Trophoblast cell (in vitro differentiated cells and primary cell): ENCODE data around the gene SRSF2.
A peak's percentile ranks its signal among the peaks of the same experiment; 100 is the strongest.

Experiments
- DNase-seq, 2 donors: peaks; one replicate each; pipeline ENCODE4 v3.0.0-alpha.2; 2016
- H2AFZ ChIP-seq: 2 replicates; pipeline ENCODE4 v1.6.1; 2013; ENCODE audit warnings: low read length, moderate library complexity, mild to moderate bottlenecking; ENCODE audit not compliant: insufficient read depth, poor library complexity
- H2AK5ac ChIP-seq: 2 replicates; pipeline ENCODE4 v1.6.1; 2013; ENCODE audit warnings: mild to moderate bottlenecking, low read length
- H2BK120ac ChIP-seq: 2 replicates; pipeline ENCODE4 v1.6.1; 2013; ENCODE audit warnings: low read length, mild to moderate bottlenecking, moderate library complexity; ENCODE audit not compliant: insufficient read depth, poor library complexity
- H2BK12ac ChIP-seq: 2 replicates; pipeline ENCODE4 v1.6.1; 2013; ENCODE audit warnings: mild to moderate bottlenecking, low read length, moderate library complexity
- H2BK5ac ChIP-seq: 2 replicates; pipeline ENCODE4 v1.6.1; 2013; ENCODE audit warnings: low read length, low read depth, moderate library complexity, mild to moderate bottlenecking; ENCODE audit not compliant: poor library complexity
- H3K14ac ChIP-seq: 2 replicates; pipeline ENCODE4 v1.6.1; 2013; ENCODE audit warnings: mild to moderate bottlenecking, low read length
- H3K18ac ChIP-seq: 2 replicates; pipeline ENCODE4 v1.6.1; 2013; ENCODE audit warnings: mild to moderate bottlenecking, low read length
- H3K23ac ChIP-seq: 2 replicates; pipeline ENCODE4 v1.6.1; 2013; ENCODE audit warnings: low read length
- H3K27ac ChIP-seq: 2 replicates; pipeline ENCODE4 v1.5.1; 2013; ENCODE audit warnings: low read depth, mild to moderate bottlenecking, inconsistent platforms, low read length, moderate library complexity
- H3K27me3 ChIP-seq: 2 replicates; pipeline ENCODE4 v1.6.1; 2013; ENCODE audit warnings: inconsistent platforms, mild to moderate bottlenecking, low read length, moderate library complexity; ENCODE audit not compliant: insufficient read depth
- H3K36me3 ChIP-seq, 2 experiments: 1 replicate in 1 of 2; 2 replicates in 1 of 2; pipeline ENCODE4 v1.6.1; 2013; ENCODE audit warnings: low read length in 2 of 2, mild to moderate bottlenecking in 2 of 2, moderate library complexity in 1 of 2; ENCODE audit not compliant: insufficient read depth in 2 of 2, control insufficient read depth in 1 of 2
- H3K4ac ChIP-seq: 2 replicates; pipeline ENCODE4 v1.6.1; 2013; ENCODE audit warnings: low read depth, mild to moderate bottlenecking, low read length, moderate library complexity
- H3K4me1 ChIP-seq, 2 experiments: 1 replicate in 1 of 2; 2 replicates in 1 of 2; pipeline ENCODE4 v1.6.1; 2013; ENCODE audit warnings: low read length in 2 of 2, mild to moderate bottlenecking in 2 of 2, moderate library complexity in 1 of 2; ENCODE audit not compliant: insufficient read depth in 2 of 2, control insufficient read depth in 1 of 2
- H3K4me2 ChIP-seq: 2 replicates; pipeline ENCODE4 v1.6.1; 2013; ENCODE audit warnings: inconsistent platforms, mild to moderate bottlenecking, low read length, moderate library complexity
- H3K4me3 ChIP-seq: 2 replicates; pipeline ENCODE4 v1.5.1; 2013; ENCODE audit warnings: mild to moderate bottlenecking, low read depth, low read length, inconsistent platforms
- H3K79me1 ChIP-seq: one replicate; pipeline ENCODE4 v1.6.1; 2013; ENCODE audit warnings: low read length
- H3K79me2 ChIP-seq: 2 replicates; pipeline ENCODE4 v1.6.1; 2013; ENCODE audit warnings: low read length, mild to moderate bottlenecking; ENCODE audit not compliant: control insufficient read depth, insufficient read depth, poor library complexity
- H3K9ac ChIP-seq: 2 replicates; pipeline ENCODE4 v1.6.1; 2013; ENCODE audit warnings: mild to moderate bottlenecking, low read length
- H3K9me3 ChIP-seq: 2 replicates; pipeline ENCODE4 v1.6.1; 2013; ENCODE audit warnings: low read depth, mild to moderate bottlenecking, control low read depth, inconsistent platforms, low read length; ENCODE audit not compliant: insufficient read depth
- H4K12ac ChIP-seq: 2 replicates; pipeline ENCODE4 v1.6.1; 2013; ENCODE audit warnings: low read depth, mild to moderate bottlenecking, low read length, moderate library complexity
- H4K8ac ChIP-seq: 2 replicates; pipeline ENCODE4 v1.6.1; 2013; ENCODE audit warnings: low read depth, mild to moderate bottlenecking, low read length, moderate library complexity
- H4K91ac ChIP-seq: one replicate; pipeline ENCODE4 v1.6.1; 2013; ENCODE audit warnings: low read depth, mild to moderate bottlenecking, low read length, moderate library complexity
- WGBS: extraction: QIAGEN DNeasy Blood & Tissue Kit; methylation state at CpG from one replicate; pipeline ENCODE4 v1.1.7; 2013; ENCODE audit warnings: missing lambda C conversion rate; ENCODE audit not compliant: insufficient read length, insufficient coverage; ENCODE audit errors: extremely low coverage; 5-methylcytosine and 5-hydroxymethylcytosine counted together

The SRSF2 gene

DNA sequence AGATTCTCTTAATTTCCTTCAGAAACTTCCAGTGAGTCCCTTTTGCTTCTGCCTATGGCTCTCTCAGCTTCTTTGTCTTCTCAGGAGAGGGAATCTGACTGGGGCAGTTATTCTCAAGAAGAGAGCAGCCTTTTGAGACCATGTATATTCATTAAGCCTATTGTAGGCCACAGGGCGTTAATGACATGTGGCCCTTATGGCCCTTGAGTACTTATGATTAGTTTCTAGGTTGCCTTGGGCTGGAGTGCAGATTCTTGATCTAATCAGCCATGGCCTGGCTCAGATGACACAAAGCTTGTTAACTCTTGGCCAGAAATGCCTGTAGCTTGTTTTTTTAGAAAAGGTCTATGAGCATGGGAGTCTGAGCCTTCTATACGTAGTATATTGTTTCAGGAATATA is 18.2 kb upstream of the SRSF2 start:
- Histone ChIP-seq H3K9ac (no peak overlapping the region), H4K12ac (no peak overlapping the region), H3K14ac (no peak overlapping the region), H3K4ac (no peak overlapping the region), H3K36me3 (peaks cover 7% of the 10 kb centered on the region in 2 experiments), H3K18ac (no peak overlapping the region), H3K23ac (no peak overlapping the region), H3K9me3 (no peaks in the 10 kb centered on the region), H3K79me1 (no peaks in the 10 kb centered on the region), H3K27me3 (no peaks in the 10 kb centered on the region), H4K91ac (no peak overlapping the region), H3K4me2 (no peak overlapping the region), H2AK5ac (no peak overlapping the region), H3K27ac (no peak overlapping the region), H3K4me3 (no peak overlapping the region), H3K79me2 (no peaks in the 10 kb centered on the region), H2BK120ac (no peak overlapping the region), H2AFZ (no peak overlapping the region), H3K4me1 (no peaks in the 10 kb centered on the region), H2BK5ac (no peak overlapping the region), H4K8ac (no peak overlapping the region), H2BK12ac (no peak overlapping the region)
- WGBS = no CpG with 5 or more reads among the region's 2 CpGs
- DNase-seq = peak; percentile 90 to 93

DNA sequence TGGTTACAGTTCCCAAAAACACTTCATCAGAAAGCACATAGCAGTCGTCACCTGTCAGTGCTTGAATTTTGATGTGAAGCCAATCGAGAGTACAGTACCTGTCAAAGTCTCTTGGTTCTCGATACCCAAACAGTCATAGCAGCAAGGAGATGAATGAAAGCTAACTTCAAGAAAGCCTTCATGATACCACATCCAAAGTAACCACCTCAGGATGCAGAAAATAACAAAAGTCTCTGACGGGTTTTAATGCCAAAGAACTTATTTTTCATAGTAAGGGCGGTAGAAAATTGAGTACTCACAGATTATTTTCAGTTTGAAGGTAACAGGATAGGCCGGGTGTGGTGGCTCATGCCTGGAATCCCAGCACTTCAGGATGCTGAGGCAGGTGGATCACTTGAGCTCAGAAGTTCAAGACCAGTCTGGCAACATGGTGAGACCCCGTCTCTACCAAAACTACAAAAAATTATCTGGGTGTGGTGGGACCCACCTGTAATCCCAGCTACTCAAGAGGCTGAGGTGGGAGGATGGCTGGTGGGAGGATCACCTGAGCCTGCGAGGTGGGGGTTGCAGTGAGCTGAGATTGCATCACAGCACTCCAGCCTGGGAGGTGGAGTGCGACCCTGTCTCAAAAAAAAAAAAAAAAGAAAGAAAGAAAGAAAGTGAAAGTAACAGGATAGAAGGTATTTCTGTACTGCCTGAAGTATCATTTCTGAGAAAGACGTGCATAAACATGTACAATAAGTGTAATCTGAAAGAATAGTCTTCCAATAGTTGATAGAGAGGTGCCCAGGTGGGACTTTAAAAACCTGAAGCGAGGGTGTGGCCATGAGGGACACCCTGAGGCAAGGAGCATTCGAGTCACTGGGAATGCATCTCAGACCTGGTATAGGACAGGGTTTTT is 16.2 kb upstream of the SRSF2 start:
- H3K27me3 ChIP-seq = no peaks in the 10 kb centered on the region
- H3K23ac ChIP-seq = no peak overlapping the region
- WGBS = no CpG with 5 or more reads among the region's 12 CpGs
- H3K36me3 ChIP-seq = peaks cover 8 to 9% of the 10 kb centered on the region in 2 experiments
- no peak overlapping the region for H3K14ac ChIP-seq
- no peak overlapping the region for H3K18ac ChIP-seq
- H4K8ac ChIP-seq = no peak overlapping the region
- no peak overlapping the region for H3K27ac ChIP-seq
- H3K79me1 ChIP-seq = no peaks in the 10 kb centered on the region
- no peak overlapping the region for H3K4me2 ChIP-seq
- no peak overlapping the region for H2AFZ ChIP-seq
- H2AK5ac ChIP-seq = no peak overlapping the region
- no peak overlapping the region for H3K9ac ChIP-seq
- no peak overlapping the region for H2BK120ac ChIP-seq
- H3K4me1 ChIP-seq = no peaks in the 10 kb centered on the region
- no peak overlapping the region for H3K4ac ChIP-seq
- no peak overlapping the region for H4K91ac ChIP-seq
- H4K12ac ChIP-seq = no peak overlapping the region
- DNase-seq = peak; percentile 74 to 81
- H3K79me2 ChIP-seq = no peaks in the 10 kb centered on the region
- no peak overlapping the region for H2BK5ac ChIP-seq
- H3K4me3 ChIP-seq = no peak overlapping the region
- no peaks in the 10 kb centered on the region for H3K9me3 ChIP-seq
- H2BK12ac ChIP-seq = no peak overlapping the region

DNA sequence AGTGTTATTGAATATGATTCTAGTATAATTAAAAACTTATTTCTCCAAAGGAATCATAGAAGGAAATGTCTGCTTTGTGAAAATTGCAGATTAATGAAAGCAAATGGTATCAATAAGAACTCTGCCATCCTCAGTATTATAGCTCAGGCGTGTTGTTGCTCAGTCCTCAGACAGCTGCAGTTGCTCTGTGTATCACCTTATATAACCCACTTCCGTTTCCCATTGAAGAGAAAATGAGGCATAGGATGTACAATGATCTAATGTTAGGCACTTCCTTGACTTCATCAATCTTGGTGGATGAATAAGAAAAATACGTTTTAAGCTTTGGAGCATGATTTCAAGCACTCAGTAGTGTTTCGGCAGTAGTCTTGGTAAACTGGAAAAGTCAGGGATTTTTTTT is 14.9 kb upstream of the SRSF2 start:
- Histone ChIP-seq H4K12ac (no peak overlapping the region), H3K18ac (no peak overlapping the region)
- WGBS = no CpG with 5 or more reads among the region's 4 CpGs

DNA sequence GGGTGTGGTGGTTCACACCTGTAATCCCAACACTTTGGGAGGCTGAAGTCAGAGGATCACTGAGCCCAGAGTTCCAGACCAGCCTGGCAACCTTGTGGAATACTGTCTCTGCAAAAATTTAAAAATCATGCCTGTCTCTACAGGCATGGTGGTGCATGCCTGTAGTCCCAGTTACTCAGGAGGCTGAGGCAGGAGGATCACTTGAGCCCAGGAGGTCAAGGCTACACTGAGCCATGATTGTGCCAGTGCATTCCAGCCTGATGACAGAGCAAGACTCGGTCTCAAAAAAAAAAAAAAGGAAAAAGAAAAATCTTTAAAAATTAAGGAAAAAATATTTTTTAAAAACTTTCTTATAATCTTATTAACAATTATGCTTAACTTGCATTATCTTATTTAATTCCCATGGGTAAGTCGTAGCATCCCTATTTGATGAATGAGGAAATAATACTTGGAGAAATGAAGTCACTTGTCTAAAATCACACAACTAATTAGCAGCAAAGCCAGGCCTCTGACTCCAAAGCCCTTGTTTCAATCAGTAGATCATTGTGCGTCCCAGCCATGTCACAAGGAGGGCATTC is 14.4 kb upstream of the SRSF2 start:
- Histone ChIP-seq H3K9ac (no peak overlapping the region), H3K18ac (no peak overlapping the region), H3K27ac (no peak overlapping the region), H3K79me2 (no peaks in the 10 kb centered on the region), H3K36me3 (peaks cover 5 to 11% of the 10 kb centered on the region in 2 experiments), H3K23ac (no peak overlapping the region), H2AK5ac (no peak overlapping the region), H2BK5ac (no peak overlapping the region), H4K12ac (no peak overlapping the region), H2BK12ac (no peak overlapping the region), H2AFZ (no peak overlapping the region), H3K79me1 (no peaks in the 10 kb centered on the region), H3K9me3 (no peaks in the 10 kb centered on the region), H3K4me2 (no peak overlapping the region), H3K4ac (no peak overlapping the region), H2BK120ac (no peak overlapping the region), H4K8ac (no peak overlapping the region), H3K14ac (no peak overlapping the region), H4K91ac (no peak overlapping the region), H3K4me1 (no peaks in the 10 kb centered on the region), H3K27me3 (no peaks in the 10 kb centered on the region), H3K4me3 (no peak overlapping the region)
- WGBS = no CpG with 5 or more reads among the region's 3 CpGs
- DNase-seq = peak; percentile 27 to 59

More for the DNA sequence above, 14.9 kb upstream of the SRSF2 start:
- Histone ChIP-seq H4K91ac (no peak overlapping the region), H2BK12ac (no peak overlapping the region), H3K79me1 (no peaks in the 10 kb centered on the region), H3K4me2 (no peak overlapping the region), H3K9ac (no peak overlapping the region), H3K23ac (no peak overlapping the region), H3K14ac (no peak overlapping the region), H2BK120ac (no peak overlapping the region), H3K4me3 (no peak overlapping the region), H3K4ac (no peak overlapping the region), H2AFZ (no peak overlapping the region), H2AK5ac (no peak overlapping the region), H3K27ac (no peak overlapping the region), H3K4me1 (no peaks in the 10 kb centered on the region), H3K9me3 (no peaks in the 10 kb centered on the region), H3K36me3 (peaks cover 6 to 11% of the 10 kb centered on the region in 2 experiments), H3K27me3 (no peaks in the 10 kb centered on the region), H3K79me2 (no peaks in the 10 kb centered on the region), H2BK5ac (no peak overlapping the region), H4K8ac (no peak overlapping the region)
- no peak for DNase-seq
